ENCODE results near the gene ALKBH5.
"Not testable (repeated sequence)": the region's sequence is repeated elsewhere in the genome, so short reads cannot be mapped to it uniquely, and the experiment has no call there.

Gene ALKBH5

GRCh38 chr17:18185832-18186626 is 2.4 kb downstream of the ALKBH5 start:
- DNase-seq (ENCODE audit: low read depth in 2 of 2): no peak

GRCh38 chr17:18186627-18186982 is 3.0 kb downstream of the ALKBH5 start:
- DNase-seq (ENCODE audit: low read depth in 2 of 2): peak; percentile 24 to 34

GRCh38 chr17:18187226-18187625 is 3.6 kb downstream of the ALKBH5 start:
- no peak for DNase-seq (ENCODE audit: low read depth in 2 of 2)

GRCh38 chr17:18187821-18188761 is 4.5 kb downstream of the ALKBH5 start:
- DNase-seq (ENCODE audit: low read depth in 2 of 2): no peak

- no peak for DNase-seq (ENCODE audit: low read depth in 2 of 2)
Observed at GRCh38 chr17:18190628-18191235, 7.1 kb downstream of the ALKBH5 start.

- no peak for DNase-seq (ENCODE audit: low read depth in 2 of 2)
Observed at GRCh38 chr17:18191236-18191667, 7.6 kb downstream of the ALKBH5 start.

- no peak for DNase-seq (ENCODE audit: low read depth in 2 of 2)
Observed at GRCh38 chr17:18191967-18192366, 8.3 kb downstream of the ALKBH5 start.

- DNase-seq (ENCODE audit: low read depth in 2 of 2): no peak
Observed at GRCh38 chr17:18194394-18194793, 10.8 kb downstream of the ALKBH5 start.

GRCh38 chr17:18194804-18195203 is 11.2 kb downstream of the ALKBH5 start:
- no peak for DNase-seq (ENCODE audit: low read depth in 2 of 2)

GRCh38 chr17:18195246-18195645 is 11.6 kb downstream of the ALKBH5 start:
- DNase-seq (ENCODE audit: low read depth in 2 of 2): no peak

GRCh38 chr17:18197535-18198194 is 14.0 kb downstream of the ALKBH5 start:
- no peak for DNase-seq (ENCODE audit: low read depth in 2 of 2)

- DNase-seq (ENCODE audit: low read depth in 2 of 2): no peak
Observed at GRCh38 chr17:18198530-18198929, 14.9 kb downstream of the ALKBH5 start.

- DNase-seq (ENCODE audit: low read depth in 2 of 2): no peak
Observed at GRCh38 chr17:18201108-18201507, 17.5 kb downstream of the ALKBH5 start.

- no peak for DNase-seq (ENCODE audit: low read depth in 2 of 2)
Observed at GRCh38 chr17:18203308-18203707, 19.7 kb downstream of the ALKBH5 start.

- no peak for DNase-seq (ENCODE audit: low read depth in 2 of 2)
Observed at GRCh38 chr17:18205861-18206260, 22.2 kb downstream of the ALKBH5 start.

GRCh38 chr17:18206962-18207361 is 23.3 kb downstream of the ALKBH5 start:
- no peak for DNase-seq (ENCODE audit: low read depth in 2 of 2)

- DNase-seq (ENCODE audit: low read depth in 2 of 2): no peak
Observed at GRCh38 chr17:18208092-18208491, 24.5 kb downstream of the ALKBH5 start.

GRCh38 chr17:18213666-18214270 is 30.1 kb downstream of the ALKBH5 start:
- no peak for DNase-seq (ENCODE audit: low read depth in 2 of 2)

GRCh38 chr17:18216906-18217305 is 33.3 kb downstream of the ALKBH5 start:
- not testable (repeated sequence) for DNase-seq (ENCODE audit: low read depth in 2 of 2)

GRCh38 chr17:18217412-18218015 is 33.9 kb downstream of the ALKBH5 start:
- DNase-seq (ENCODE audit: low read depth in 2 of 2): peak in 1 of 2 experiments; percentile 9

All from fibroblast of skin of left quadriceps (primary cell).